DOHH2 (cell line): ENCODE results near the gene JMY.

ENCODE experiments used
- H3F3A ChIP-seq: fragments of 200-600 bp; sonication (generic), shearing (Covaris generic); 2 replicates; pipeline ENCODE4 v1.6.0; 2016; ENCODE audit warnings: antibody characterized with exemption, mild to moderate bottlenecking; ENCODE audit not compliant: control insufficient read depth, insufficient read depth
- H3K27ac ChIP-seq: fragments of 200-600 bp; sonication (generic); 2 replicates; pipeline ENCODE4 v1.5.1; 2014; ENCODE audit warnings: low read depth, mild to moderate bottlenecking, low read length, moderate library complexity
- H3K27me3 ChIP-seq: fragments of 200-600 bp; sonication (generic); 2 replicates; pipeline ENCODE4 v1.6.1; 2014; ENCODE audit warnings: mild to moderate bottlenecking, low read length, mixed read lengths; ENCODE audit not compliant: control insufficient read depth
- H3K36me3 ChIP-seq: fragments of 200-600 bp; sonication (generic); 2 replicates; pipeline ENCODE4 v1.6.1; 2014; ENCODE audit warnings: mild to moderate bottlenecking, low read length, moderate library complexity, mixed read lengths; ENCODE audit not compliant: control insufficient read depth
- H3K4me1 ChIP-seq: fragments of 200-600 bp; sonication (generic); 2 replicates; pipeline ENCODE4 v1.6.1; 2014; ENCODE audit warnings: mild to moderate bottlenecking, low read length, mixed read lengths; ENCODE audit not compliant: control insufficient read depth
- H3K4me2 ChIP-seq: fragments of 200-600 bp; sonication (generic); 2 replicates; pipeline ENCODE4 v1.6.0; 2014; ENCODE audit warnings: mild to moderate bottlenecking, low read length, moderate library complexity
- H3K4me3 ChIP-seq: fragments of 200-600 bp; sonication (generic); 2 replicates; pipeline ENCODE4 v1.5.1; 2014; ENCODE audit warnings: mild to moderate bottlenecking, low read length, mixed read lengths
- H3K79me2 ChIP-seq: fragments of 200-600 bp; sonication (generic); 2 replicates; pipeline ENCODE4 v1.6.1; 2014; ENCODE audit warnings: mild to moderate bottlenecking, low read length, mixed read lengths; ENCODE audit not compliant: control insufficient read depth
- H3K9me2 ChIP-seq: fragments of 200-600 bp; sonication (generic); replicated peaks from 2 replicates; pipeline ENCODE4 v1.6.1; 2014; ENCODE audit warnings: mild to moderate bottlenecking, low read length, mixed read lengths; ENCODE audit not compliant: control insufficient read depth
- H3K9me3 ChIP-seq: fragments of 200-600 bp; sonication (generic); 2 replicates; pipeline ENCODE4 v1.6.1; 2014; ENCODE audit warnings: antibody characterized with exemption, low read length, mixed read lengths; ENCODE audit not compliant: control insufficient read depth, insufficient read depth
- H4K20me1 ChIP-seq: fragments of 200-600 bp; sonication (generic); 2 replicates; pipeline ENCODE4 v1.6.0; 2014; ENCODE audit warnings: low read depth, mild to moderate bottlenecking, antibody characterized with exemption, low read length, moderate library complexity; ENCODE audit not compliant: control insufficient read depth, insufficient read depth
- CTCF ChIP-seq: fragments of 200-600 bp; sonication (generic); IDR thresholded peaks from one replicate; pipeline ENCODE4 v1.5.1; 2014; ENCODE audit warnings: antibody characterized with exemption, mild to moderate bottlenecking, low read depth, low read length; ENCODE audit not compliant: poor library complexity, severe bottlenecking
- EZH2phosphoT487 ChIP-seq: fragments of 200-600 bp; sonication (generic); IDR thresholded peaks from 2 replicates; pipeline ENCODE4 v1.6.1; 2017; ENCODE audit warnings: borderline replicate concordance, mild to moderate bottlenecking, antibody characterized with exemption, low read length, moderate library complexity, mixed read lengths

The JMY gene

GRCh38 chr5:79225026-79225425 is 10.9 kb upstream of the JMY start:
- H4K20me1 ChIP-seq, result no peaks in the 10 kb centered on the region
- H3K4me3 ChIP-seq, result no peak overlapping the region
- no peaks in the 10 kb centered on the region for H3K36me3 ChIP-seq
- no peak overlapping the region for H3K4me2 ChIP-seq
- H3K27me3 ChIP-seq, result peaks cover 7% of the 10 kb centered on the region
- H3K79me2 ChIP-seq, result no peaks in the 10 kb centered on the region
- TF ChIP-seq EZH2phosphoT487 (no peak), CTCF (no peak)
- no peaks in the 10 kb centered on the region for H3K9me3 ChIP-seq
- no peaks in the 10 kb centered on the region for H3K9me2 ChIP-seq
- H3K4me1 ChIP-seq, result no peaks in the 10 kb centered on the region
- H3F3A ChIP-seq, result no peaks in the 10 kb centered on the region
- H3K27ac ChIP-seq, result no peak overlapping the region

- no peaks in the 10 kb centered on the region for H3F3A ChIP-seq
- no peak overlapping the region for H3K4me3 ChIP-seq
- no peaks in the 10 kb centered on the region for H3K79me2 ChIP-seq
- no peaks in the 10 kb centered on the region for H3K9me3 ChIP-seq
- no peak overlapping the region for H3K4me2 ChIP-seq
- H3K4me1 ChIP-seq, result no peaks in the 10 kb centered on the region
- H3K9me2 ChIP-seq, result no peaks in the 10 kb centered on the region
- TF ChIP-seq EZH2phosphoT487 (no peak), CTCF (no peak)
- H3K27me3 ChIP-seq, result peaks cover 7% of the 10 kb centered on the region
- no peaks in the 10 kb centered on the region for H3K36me3 ChIP-seq
- H3K27ac ChIP-seq, result no peak overlapping the region
- no peaks in the 10 kb centered on the region for H4K20me1 ChIP-seq
Measured at GRCh38 chr5:79225441-79225840, 10.5 kb upstream of the JMY start.

- Histone ChIP-seq H3K4me2 (no peak overlapping the region), H3K36me3 (no peaks in the 10 kb centered on the region), H3F3A (no peaks in the 10 kb centered on the region), H3K79me2 (no peaks in the 10 kb centered on the region), H3K27me3 (peaks cover 4% of the 10 kb centered on the region), H3K4me3 (no peak overlapping the region), H3K27ac (no peak overlapping the region), H4K20me1 (no peaks in the 10 kb centered on the region), H3K9me2 (no peaks in the 10 kb centered on the region), H3K4me1 (no peaks in the 10 kb centered on the region), H3K9me3 (no peaks in the 10 kb centered on the region)
- no peak for TF ChIP-seq CTCF
- TF ChIP-seq EZH2phosphoT487, result no peak
Measured at GRCh38 chr5:79227484-79228025, 8.4 kb upstream of the JMY start.
